ENCODE data around the gene OGFOD3.
"Not testable (repeated sequence)": the region's sequence is repeated elsewhere in the genome, so short reads cannot be mapped to it uniquely, and the experiment has no call there.

OGFOD3 gene

DNA sequence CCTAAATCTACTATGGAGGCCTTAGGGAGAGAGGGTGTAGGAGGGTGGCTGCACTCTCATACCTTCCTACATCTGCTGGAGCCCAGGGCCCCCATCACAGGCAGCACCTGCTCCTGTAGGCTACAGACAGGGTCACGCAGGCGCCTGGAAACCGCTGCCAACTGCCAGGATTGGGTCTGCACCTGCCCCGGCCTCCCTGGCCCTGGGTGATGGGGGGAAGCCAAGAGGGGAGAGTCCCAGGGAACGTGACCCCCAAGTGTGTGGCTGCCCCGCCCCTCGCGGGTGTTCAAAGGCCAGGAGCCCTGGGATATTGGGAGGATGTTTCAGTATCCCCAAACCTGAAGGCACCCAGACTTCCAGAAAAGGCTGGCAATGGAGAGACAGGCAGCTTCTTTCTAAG, 64.9 kb downstream of the OGFOD3 start:
- H3K4me1 ChIP-seq (ENCODE audit: control insufficient read depth, insufficient read depth, low read length, poor library complexity, severe bottlenecking), result peaks cover 6% of the 10 kb centered on the region
- no peaks in the 10 kb centered on the region for H3K36me3 ChIP-seq (ENCODE audit: control insufficient read depth, insufficient read depth, low read length)
- no peaks in the 10 kb centered on the region for H3K27me3 ChIP-seq (replicated peaks; ENCODE audit: control insufficient read depth, insufficient read depth, low read length, poor library complexity, severe bottlenecking)
- H3K4me3 ChIP-seq (ENCODE audit: insufficient read depth, low read depth, low read length, poor library complexity, severe bottlenecking), result no peak overlapping the region
- DNase-seq, result no peak
- no peaks in the 10 kb centered on the region for H3K9me3 ChIP-seq (ENCODE audit: control insufficient read depth, low read length)
- H3K27ac ChIP-seq (ENCODE audit: insufficient read depth, low read length, poor library complexity, severe bottlenecking), result no peak overlapping the region

DNA sequence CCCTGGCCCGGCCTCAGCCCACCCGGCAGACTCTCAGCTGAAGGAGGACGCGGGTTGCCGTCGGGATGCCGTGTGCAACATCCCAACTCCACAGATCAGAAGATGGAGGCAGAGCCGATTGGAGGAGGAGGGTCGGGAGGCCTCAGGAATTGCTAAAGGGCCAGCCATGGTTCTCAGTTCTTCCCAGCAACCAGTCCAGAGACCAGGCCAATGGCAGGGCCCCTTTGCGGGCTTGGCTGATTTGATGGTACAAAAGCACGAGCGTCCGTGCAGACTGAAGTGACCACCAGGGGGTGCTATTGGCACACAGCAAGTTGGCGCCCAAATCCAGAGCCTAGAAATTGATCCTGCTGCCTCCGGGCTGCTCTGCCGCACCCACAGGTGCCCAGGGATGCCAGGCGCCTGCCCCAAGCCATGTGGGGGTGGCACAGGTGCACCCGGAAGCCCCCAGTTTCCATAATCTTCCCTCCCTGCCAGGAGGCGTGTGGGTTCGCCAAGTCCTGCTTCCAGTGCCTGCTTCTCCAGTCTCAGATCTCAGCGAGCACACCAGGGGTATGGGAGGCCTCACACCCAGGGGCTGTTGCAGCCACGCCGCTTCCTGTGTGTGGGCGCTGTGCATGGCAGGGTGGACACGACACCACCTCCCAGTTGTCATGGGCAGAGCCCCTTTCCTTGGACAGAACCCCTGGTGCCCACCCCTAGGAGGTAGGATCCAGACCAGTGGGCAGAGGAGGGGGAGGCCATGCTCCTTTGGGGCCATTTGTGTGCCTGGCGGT, 66.5 kb downstream of the OGFOD3 start:
- Histone ChIP-seq H3K9me3 (ENCODE audit: control insufficient read depth, low read length) (no peaks in the 10 kb centered on the region), H3K36me3 (ENCODE audit: control insufficient read depth, insufficient read depth, low read length) (no peaks in the 10 kb centered on the region), H3K27ac (ENCODE audit: insufficient read depth, low read length, poor library complexity, severe bottlenecking) (no peak overlapping the region), H3K4me1 (ENCODE audit: control insufficient read depth, insufficient read depth, low read length, poor library complexity, severe bottlenecking) (peaks cover 6% of the 10 kb centered on the region), H3K4me3 (ENCODE audit: insufficient read depth, low read depth, low read length, poor library complexity, severe bottlenecking) (no peak overlapping the region), H3K27me3 (replicated peaks; ENCODE audit: control insufficient read depth, insufficient read depth, low read length, poor library complexity, severe bottlenecking) (no peaks in the 10 kb centered on the region)
- peak; percentile 55 to 74 (median 66) for DNase-seq

GRCh38 chr17:82351254-82351712, 67.1 kb downstream of the OGFOD3 start:
- Histone ChIP-seq H3K36me3 (ENCODE audit: control insufficient read depth, insufficient read depth, low read length) (no peaks in the 10 kb centered on the region), H3K9me3 (ENCODE audit: control insufficient read depth, low read length) (no peaks in the 10 kb centered on the region), H3K27ac (ENCODE audit: insufficient read depth, low read length, poor library complexity, severe bottlenecking) (no peak overlapping the region), H3K4me3 (ENCODE audit: insufficient read depth, low read depth, low read length, poor library complexity, severe bottlenecking) (no peak overlapping the region), H3K27me3 (replicated peaks; ENCODE audit: control insufficient read depth, insufficient read depth, low read length, poor library complexity, severe bottlenecking) (no peaks in the 10 kb centered on the region), H3K4me1 (ENCODE audit: control insufficient read depth, insufficient read depth, low read length, poor library complexity, severe bottlenecking) (peaks cover 6% of the 10 kb centered on the region)
- no peak for DNase-seq

GRCh38 chr17:82350182-82351030, 68.0 kb downstream of the OGFOD3 start:
- no peak for DNase-seq
- Histone ChIP-seq H3K36me3 (ENCODE audit: control insufficient read depth, insufficient read depth, low read length) (no peaks in the 10 kb centered on the region), H3K27me3 (replicated peaks; ENCODE audit: control insufficient read depth, insufficient read depth, low read length, poor library complexity, severe bottlenecking) (no peaks in the 10 kb centered on the region), H3K4me1 (ENCODE audit: control insufficient read depth, insufficient read depth, low read length, poor library complexity, severe bottlenecking) (peaks cover 6% of the 10 kb centered on the region), H3K27ac (ENCODE audit: insufficient read depth, low read length, poor library complexity, severe bottlenecking) (no peak overlapping the region), H3K4me3 (ENCODE audit: insufficient read depth, low read depth, low read length, poor library complexity, severe bottlenecking) (no peak overlapping the region), H3K9me3 (ENCODE audit: control insufficient read depth, low read length) (no peaks in the 10 kb centered on the region)

GRCh38 chr17:82349287-82349701, 69.1 kb downstream of the OGFOD3 start:
- H3K4me3 ChIP-seq (ENCODE audit: insufficient read depth, low read depth, low read length, poor library complexity, severe bottlenecking), result no peak overlapping the region
- no peaks in the 10 kb centered on the region for H3K9me3 ChIP-seq (ENCODE audit: control insufficient read depth, low read length)
- no peak for DNase-seq
- no peak overlapping the region for H3K27ac ChIP-seq (ENCODE audit: insufficient read depth, low read length, poor library complexity, severe bottlenecking)
- H3K27me3 ChIP-seq (replicated peaks; ENCODE audit: control insufficient read depth, insufficient read depth, low read length, poor library complexity, severe bottlenecking), result no peaks in the 10 kb centered on the region
- no peaks in the 10 kb centered on the region for H3K36me3 ChIP-seq (ENCODE audit: control insufficient read depth, insufficient read depth, low read length)
- peaks cover 6% of the 10 kb centered on the region for H3K4me1 ChIP-seq (ENCODE audit: control insufficient read depth, insufficient read depth, low read length, poor library complexity, severe bottlenecking)

- peaks cover 6% of the 10 kb centered on the region for H3K4me1 ChIP-seq (ENCODE audit: control insufficient read depth, insufficient read depth, low read length, poor library complexity, severe bottlenecking)
- no peaks in the 10 kb centered on the region for H3K9me3 ChIP-seq (ENCODE audit: control insufficient read depth, low read length)
- DNase-seq, result no peak
- H3K27ac ChIP-seq (ENCODE audit: insufficient read depth, low read length, poor library complexity, severe bottlenecking), result no peak overlapping the region
- H3K4me3 ChIP-seq (ENCODE audit: insufficient read depth, low read depth, low read length, poor library complexity, severe bottlenecking), result no peak overlapping the region
- no peaks in the 10 kb centered on the region for H3K36me3 ChIP-seq (ENCODE audit: control insufficient read depth, insufficient read depth, low read length)
- H3K27me3 ChIP-seq (replicated peaks; ENCODE audit: control insufficient read depth, insufficient read depth, low read length, poor library complexity, severe bottlenecking), result no peaks in the 10 kb centered on the region
Measured at GRCh38 chr17:82348866-82349265, 69.5 kb downstream of the OGFOD3 start.

GRCh38 chr17:82348434-82348833, 70.0 kb downstream of the OGFOD3 start:
- H3K4me3 ChIP-seq (ENCODE audit: insufficient read depth, low read depth, low read length, poor library complexity, severe bottlenecking), result no peak overlapping the region
- H3K4me1 ChIP-seq (ENCODE audit: control insufficient read depth, insufficient read depth, low read length, poor library complexity, severe bottlenecking), result peaks cover 6% of the 10 kb centered on the region
- DNase-seq, result no peak
- no peak overlapping the region for H3K27ac ChIP-seq (ENCODE audit: insufficient read depth, low read length, poor library complexity, severe bottlenecking)
- no peaks in the 10 kb centered on the region for H3K36me3 ChIP-seq (ENCODE audit: control insufficient read depth, insufficient read depth, low read length)
- H3K27me3 ChIP-seq (replicated peaks; ENCODE audit: control insufficient read depth, insufficient read depth, low read length, poor library complexity, severe bottlenecking), result no peaks in the 10 kb centered on the region
- H3K9me3 ChIP-seq (ENCODE audit: control insufficient read depth, low read length), result no peaks in the 10 kb centered on the region

- H3K4me1 ChIP-seq (ENCODE audit: control insufficient read depth, insufficient read depth, low read length, poor library complexity, severe bottlenecking); H3K9me3 ChIP-seq (ENCODE audit: control insufficient read depth, low read length); H3K36me3 ChIP-seq (ENCODE audit: control insufficient read depth, insufficient read depth, low read length); H3K27ac ChIP-seq (ENCODE audit: insufficient read depth, low read length, poor library complexity, severe bottlenecking); DNase-seq; H3K4me3 ChIP-seq (ENCODE audit: insufficient read depth, low read depth, low read length, poor library complexity, severe bottlenecking); H3K27me3 ChIP-seq (replicated peaks; ENCODE audit: control insufficient read depth, insufficient read depth, low read length, poor library complexity, severe bottlenecking): not testable (repeated sequence)
Measured at GRCh38 chr17:82347994-82348393, 70.4 kb downstream of the OGFOD3 start.

DNA sequence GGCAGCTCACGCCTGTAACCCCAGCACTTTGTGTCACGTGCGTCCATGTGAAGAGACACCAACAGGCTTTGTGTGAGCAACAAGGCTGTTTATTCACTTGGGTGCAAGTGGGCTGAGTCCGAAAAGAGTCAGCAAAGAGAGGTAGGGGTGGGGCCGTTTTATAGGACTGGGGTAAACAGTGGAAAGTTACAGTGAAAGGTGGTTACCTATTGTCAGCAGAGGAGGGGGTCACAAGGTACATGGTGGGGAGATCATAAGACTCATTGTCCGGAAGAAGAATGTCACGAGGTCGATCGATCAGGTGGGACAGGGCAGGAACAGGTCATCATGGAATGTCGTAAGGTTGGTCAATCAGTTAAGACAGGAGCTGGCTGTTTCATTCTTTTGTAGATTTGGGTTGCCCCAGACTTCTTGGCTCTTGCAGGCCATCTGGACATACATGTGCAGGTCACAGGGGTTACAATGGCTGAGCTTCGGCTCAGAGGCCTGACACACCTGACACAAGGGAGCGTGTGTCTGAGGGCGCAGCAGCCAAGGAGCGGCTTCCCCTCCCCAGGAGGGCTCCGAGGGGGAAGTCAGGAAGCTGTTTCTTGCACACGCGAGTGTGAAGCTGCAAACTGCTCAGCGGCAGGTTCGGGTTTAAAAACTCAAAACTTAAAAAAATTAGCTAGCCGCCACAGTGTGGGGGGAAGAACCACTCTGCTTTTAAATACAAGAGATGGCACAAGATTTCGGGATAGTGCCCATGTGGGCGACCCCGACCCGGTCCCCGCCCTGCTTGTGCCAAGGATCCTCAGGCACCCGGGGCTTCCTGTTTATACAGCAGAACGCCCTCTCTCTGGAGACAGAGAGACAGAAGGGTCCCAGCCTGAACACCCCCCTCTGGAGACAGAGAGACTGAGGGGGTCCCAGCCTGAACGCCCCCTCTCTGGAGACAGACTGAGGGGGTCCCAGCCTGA, 71.8 kb downstream of the OGFOD3 start:
- Histone ChIP-seq H3K36me3 (ENCODE audit: control insufficient read depth, insufficient read depth, low read length) (no peaks in the 10 kb centered on the region), H3K4me1 (ENCODE audit: control insufficient read depth, insufficient read depth, low read length, poor library complexity, severe bottlenecking) (peaks cover 2% of the 10 kb centered on the region), H3K27ac (ENCODE audit: insufficient read depth, low read length, poor library complexity, severe bottlenecking) (no peak overlapping the region), H3K9me3 (ENCODE audit: control insufficient read depth, low read length) (no peaks in the 10 kb centered on the region), H3K4me3 (ENCODE audit: insufficient read depth, low read depth, low read length, poor library complexity, severe bottlenecking) (no peak overlapping the region), H3K27me3 (replicated peaks; ENCODE audit: control insufficient read depth, insufficient read depth, low read length, poor library complexity, severe bottlenecking) (no peaks in the 10 kb centered on the region)
- DNase-seq, result no peak
